Karpas-422 (cell line): ENCODE data around the gene WASF2. TPM values are rescaled to one million over a fixed set of nuclear protein-coding genes. Genes with fewer than 3 reads are reported as not detected.
A peak's percentile ranks its signal among the peaks of the same experiment; 100 is the strongest.

Source experiments
- DNase-seq: peaks from one replicate; pipeline ENCODE4 v3.0.0-alpha.2; 2015
- H2AFZ ChIP-seq: fragments of 200-600 bp; sonication (generic); 2 replicates; pipeline ENCODE4 v1.6.1; 2014; ENCODE audit warnings: antibody characterized with exemption, low read length, mixed read lengths
- H3K27ac ChIP-seq: fragments of 200-600 bp; sonication (generic); 2 replicates; pipeline ENCODE4 v1.5.1; 2014; ENCODE audit warnings: mild to moderate bottlenecking, low read length, moderate library complexity
- H3K27me3 ChIP-seq: fragments of 200-600 bp; sonication (generic); 2 replicates; pipeline ENCODE4 v1.6.1; 2014; ENCODE audit warnings: low read length, mixed read lengths
- H3K36me3 ChIP-seq: fragments of 200-600 bp; sonication (generic); 2 replicates; pipeline ENCODE4 v1.6.1; 2014; ENCODE audit warnings: low read length, mixed read lengths; ENCODE audit not compliant: insufficient read depth
- H3K4me1 ChIP-seq: fragments of 200-600 bp; sonication (generic); 2 replicates; pipeline ENCODE4 v1.6.1; 2014; ENCODE audit warnings: mild to moderate bottlenecking, low read length, mixed read lengths
- H3K4me2 ChIP-seq: fragments of 200-600 bp; sonication (generic); 2 replicates; pipeline ENCODE4 v1.6.1; 2014; ENCODE audit warnings: low read length, low read depth, mild to moderate bottlenecking; ENCODE audit not compliant: poor library complexity, severe bottlenecking
- H3K4me3 ChIP-seq: fragments of 200-600 bp; sonication (generic); 2 replicates; pipeline ENCODE4 v1.5.1; 2014; ENCODE audit warnings: mild to moderate bottlenecking, antibody characterized with exemption, low read length, mixed read lengths
- H3K79me2 ChIP-seq: fragments of 200-600 bp; sonication (generic); 2 replicates; pipeline ENCODE4 v1.6.1; 2014; ENCODE audit warnings: mild to moderate bottlenecking, low read length, mixed read lengths
- H3K9ac ChIP-seq: fragments of 200-600 bp; sonication (generic); 2 replicates; pipeline ENCODE4 v1.6.0; 2014; ENCODE audit warnings: low read length
- H3K9me2 ChIP-seq: fragments of 200-600 bp; sonication (generic), shearing (Covaris generic); replicated peaks from 2 replicates; pipeline ENCODE4 v1.6.0; 2014; ENCODE audit warnings: mild to moderate bottlenecking, low read length, moderate library complexity; ENCODE audit not compliant: insufficient read depth
- H3K9me3 ChIP-seq: fragments of 300-700, 200-600 bp; sonication (generic); 2 replicates; pipeline ENCODE4 v1.6.1; 2014; ENCODE audit warnings: low read length, mixed read lengths
- H4K20me1 ChIP-seq: fragments of 200-600 bp; sonication (generic); 2 replicates; pipeline ENCODE4 v1.6.1; 2014; ENCODE audit warnings: mild to moderate bottlenecking, antibody characterized with exemption, low read length, low read depth; ENCODE audit not compliant: insufficient read depth
- total RNA-seq: library from RNA; depleted of rRNA; stranded (reverse); fragments of >200 nt; shearing (Covaris generic); gene quantifications from 2 replicates; pipeline ENCODE4 v1.2.3, GENCODE V29; 2014; ENCODE audit warnings: low replicate concordance

WASF2 gene
- total RNA-seq, 1 experiment from 2014 or later = 21.7 TPM

GRCh38 chr1:27517907-27518718 lies 28.1 kb upstream of the WASF2 start:
- H3K9ac ChIP-seq = no peak overlapping the region
- no peaks in the 10 kb centered on the region for H3K36me3 ChIP-seq
- no peaks in the 10 kb centered on the region for H3K9me3 ChIP-seq
- H3K4me1 ChIP-seq = no peaks in the 10 kb centered on the region
- H4K20me1 ChIP-seq = no peaks in the 10 kb centered on the region
- H3K9me2 ChIP-seq = no peaks in the 10 kb centered on the region
- H3K27ac ChIP-seq = no peak overlapping the region
- H3K4me2 ChIP-seq = no peak overlapping the region
- DNase-seq = no peak
- no peaks in the 10 kb centered on the region for H3K79me2 ChIP-seq
- no peak overlapping the region for H2AFZ ChIP-seq
- H3K4me3 ChIP-seq = no peak overlapping the region
- no peaks in the 10 kb centered on the region for H3K27me3 ChIP-seq

GRCh38 chr1:27517301-27517700 lies 27.3 kb upstream of the WASF2 start:
- no peaks in the 10 kb centered on the region for H3K36me3 ChIP-seq
- DNase-seq = no peak
- H3K9ac ChIP-seq = no peak overlapping the region
- no peaks in the 10 kb centered on the region for H3K9me3 ChIP-seq
- no peaks in the 10 kb centered on the region for H3K9me2 ChIP-seq
- no peak overlapping the region for H3K27ac ChIP-seq
- no peak overlapping the region for H3K4me3 ChIP-seq
- H3K4me2 ChIP-seq = no peak overlapping the region
- no peaks in the 10 kb centered on the region for H3K27me3 ChIP-seq
- H3K4me1 ChIP-seq = no peaks in the 10 kb centered on the region
- no peaks in the 10 kb centered on the region for H3K79me2 ChIP-seq
- H4K20me1 ChIP-seq = no peaks in the 10 kb centered on the region
- no peak overlapping the region for H2AFZ ChIP-seq

- Histone ChIP-seq H3K9me3 (no peaks in the 10 kb centered on the region), H3K27ac (no peak overlapping the region), H3K9ac (no peak overlapping the region), H3K4me3 (no peak overlapping the region), H2AFZ (no peak overlapping the region), H3K4me1 (no peaks in the 10 kb centered on the region), H3K79me2 (no peaks in the 10 kb centered on the region), H3K4me2 (no peak overlapping the region), H3K27me3 (no peaks in the 10 kb centered on the region), H3K9me2 (no peaks in the 10 kb centered on the region), H3K36me3 (no peaks in the 10 kb centered on the region), H4K20me1 (no peaks in the 10 kb centered on the region)
- no peak for DNase-seq
Measured at GRCh38 chr1:27515626-27516025, 25.7 kb upstream of the WASF2 start.

GRCh38 chr1:27513958-27514357 lies 24.0 kb upstream of the WASF2 start:
- Histone ChIP-seq H3K4me1 (no peaks in the 10 kb centered on the region), H3K9me2 (no peaks in the 10 kb centered on the region), H2AFZ (no peak overlapping the region), H3K9me3 (no peaks in the 10 kb centered on the region), H3K27me3 (no peaks in the 10 kb centered on the region), H3K79me2 (no peaks in the 10 kb centered on the region), H3K27ac (no peak overlapping the region), H3K36me3 (no peaks in the 10 kb centered on the region), H3K9ac (no peak overlapping the region), H4K20me1 (no peaks in the 10 kb centered on the region), H3K4me3 (no peak overlapping the region), H3K4me2 (no peak overlapping the region)
- no peak for DNase-seq

GRCh38 chr1:27513528-27513927 lies 23.6 kb upstream of the WASF2 start:
- no peaks in the 10 kb centered on the region for H3K36me3 ChIP-seq
- H3K4me3 ChIP-seq = no peak overlapping the region
- H3K79me2 ChIP-seq = no peaks in the 10 kb centered on the region
- no peaks in the 10 kb centered on the region for H3K9me2 ChIP-seq
- H4K20me1 ChIP-seq = no peaks in the 10 kb centered on the region
- H3K27ac ChIP-seq = no peak overlapping the region
- H3K9ac ChIP-seq = no peak overlapping the region
- no peaks in the 10 kb centered on the region for H3K4me1 ChIP-seq
- no peak overlapping the region for H2AFZ ChIP-seq
- H3K9me3 ChIP-seq = no peaks in the 10 kb centered on the region
- H3K4me2 ChIP-seq = no peak overlapping the region
- no peaks in the 10 kb centered on the region for H3K27me3 ChIP-seq
- DNase-seq = no peak

- Histone ChIP-seq H3K9ac (no peak overlapping the region), H4K20me1 (no peaks in the 10 kb centered on the region), H3K79me2 (no peaks in the 10 kb centered on the region), H3K4me2 (no peak overlapping the region), H3K9me3 (no peaks in the 10 kb centered on the region), H3K9me2 (no peaks in the 10 kb centered on the region), H3K36me3 (no peaks in the 10 kb centered on the region), H2AFZ (no peak overlapping the region), H3K27ac (no peak overlapping the region), H3K27me3 (no peaks in the 10 kb centered on the region), H3K4me3 (no peak overlapping the region), H3K4me1 (no peaks in the 10 kb centered on the region)
- no peak for DNase-seq
Measured at GRCh38 chr1:27509127-27510080, 19.4 kb upstream of the WASF2 start.

- no peaks in the 10 kb centered on the region for H3K36me3 ChIP-seq
- H3K4me3 ChIP-seq = no peak overlapping the region
- no peak overlapping the region for H2AFZ ChIP-seq
- no peaks in the 10 kb centered on the region for H3K9me2 ChIP-seq
- no peaks in the 10 kb centered on the region for H3K79me2 ChIP-seq
- no peak overlapping the region for H3K4me2 ChIP-seq
- H3K9ac ChIP-seq = no peak overlapping the region
- no peaks in the 10 kb centered on the region for H3K9me3 ChIP-seq
- H4K20me1 ChIP-seq = no peaks in the 10 kb centered on the region
- peak; percentile 56 for DNase-seq
- no peaks in the 10 kb centered on the region for H3K27me3 ChIP-seq
- H3K4me1 ChIP-seq = no peaks in the 10 kb centered on the region
- H3K27ac ChIP-seq = no peak overlapping the region
Measured at GRCh38 chr1:27507960-27508665, 18.1 kb upstream of the WASF2 start.

- no peaks in the 10 kb centered on the region for H3K36me3 ChIP-seq
- no peak for DNase-seq
- no peaks in the 10 kb centered on the region for H3K27me3 ChIP-seq
- H3K9ac ChIP-seq = no peak overlapping the region
- H3K9me2 ChIP-seq = no peaks in the 10 kb centered on the region
- no peak overlapping the region for H3K27ac ChIP-seq
- no peaks in the 10 kb centered on the region for H3K9me3 ChIP-seq
- no peaks in the 10 kb centered on the region for H3K79me2 ChIP-seq
- no peak overlapping the region for H3K4me3 ChIP-seq
- no peak overlapping the region for H2AFZ ChIP-seq
- no peaks in the 10 kb centered on the region for H3K4me1 ChIP-seq
- no peak overlapping the region for H3K4me2 ChIP-seq
- no peaks in the 10 kb centered on the region for H4K20me1 ChIP-seq
Measured at GRCh38 chr1:27506703-27507102, 16.7 kb upstream of the WASF2 start.
